Measurements from ENCODE around the gene MKNK2. TPM values are rescaled to one million over a fixed set of nuclear protein-coding genes. Genes with fewer than 3 reads are reported as not detected.

MKNK2 gene
- total and polyA plus RNA-seq, 2 of the 13 experiments (the other 11 are each of a cell fraction or from before 2014, with no cell fraction given) = 44.9 to 112 TPM

GRCh38 chr19:2018752-2019151 is 32.3 kb downstream of the MKNK2 start:
- no peak for ATAC-seq
- H3K9ac ChIP-seq (ENCODE audit: insufficient read depth, low read depth, low read length) = no peak overlapping the region
- peaks cover 2% of the 10 kb centered on the region for H3K79me2 ChIP-seq (ENCODE audit: insufficient read depth, low read length)
- no peaks in the 10 kb centered on the region for H3K9me3 ChIP-seq (ENCODE audit: low read length)
- no peaks in the 10 kb centered on the region for H4K20me1 ChIP-seq (ENCODE audit: insufficient read depth, low read length)
- TF ChIP-seq ZNF709 (CRISPR knock-in tag; IDR thresholded peaks at IDR 0.05) (no peak), GPBP1L1 (CRISPR knock-in tag; IDR thresholded peaks at IDR 0.05) (no peak), ZNF883 (CRISPR knock-in tag; IDR thresholded peaks at IDR 0.05; ENCODE audit: not compliant biosample characterization) (no peak), EED (CRISPR knock-in tag; IDR thresholded peaks at IDR 0.05) (no peak), IKZF4 (CRISPR knock-in tag; IDR thresholded peaks at IDR 0.05; ENCODE audit: borderline replicate concordance, low read depth, not compliant biosample characterization) (no peak), SRSF4 (IDR thresholded peaks at IDR 0.05; ENCODE audit: low read depth, low read length, poor library complexity, severe bottlenecking) (no peak), ZNF17 (CRISPR knock-in tag; IDR thresholded peaks at IDR 0.05) (no peak), IKZF1 (IDR thresholded peaks at IDR 0.05) (no peak), KDM5B (CRISPR knock-in tag; IDR thresholded peaks at IDR 0.05; ENCODE audit: borderline replicate concordance) (no peak), GTF3A (CRISPR knock-in tag; conservative IDR thresholded peaks at IDR 0.05) (no peak), REL (CRISPR knock-in tag; conservative IDR thresholded peaks at IDR 0.05) (no peak), ZFP36L2 (CRISPR knock-in tag; IDR thresholded peaks at IDR 0.05) (no peak), HNRNPL (IDR thresholded peaks at IDR 0.05; ENCODE audit: low read depth, low read length) (no peak), ATF7 (IDR thresholded peaks at IDR 0.05) (no peak), ATF7 (CRISPR knock-in tag; IDR thresholded peaks at IDR 0.05) (no peak)
- H3K4me2 ChIP-seq (ENCODE audit: low read depth, low read length) = no peak overlapping the region
- CTCF ChIA-PET (ENCODE audit: low intra/inter-chr PET ratio, low total read pairs) = interaction anchor here (2.0 kb wide), 1 partner anchor 51 kb away, joined by 25 read pairs; no protein-coding TSS in a partner anchor
- H3K4me3 ChIP-seq (replicated peaks in 1 of 3; ENCODE audit: insufficient read depth in 1 of 3, low read depth in 2 of 3, low read length in 3 of 3) = no peak overlapping the region
- no peak for DNase-seq (ENCODE audit: low spot score)
- H2AFZ ChIP-seq (ENCODE audit: low read length) = no peak overlapping the region
- H3K27ac ChIP-seq (ENCODE audit: extremely low read length, insufficient read depth, low read length) = no peak overlapping the region
- POLR2A ChIA-PET = interaction anchor here (0.7 to 1.0 kb wide), 2 partner anchors 40 to 49 kb away, joined by 3 to 5 read pairs; no protein-coding TSS in a partner anchor
- BruUV-seq (replicated peaks) = no TSS peak
- H3K4me1 ChIP-seq (ENCODE audit: insufficient read depth, low read length) = peaks cover 18% of the 10 kb centered on the region
- H3K27me3 ChIP-seq (ENCODE audit: control insufficient read depth in 1 of 2, insufficient read depth in 2 of 2, low read length in 2 of 2) = no peaks in the 10 kb centered on the region
- intact Hi-C loops (cut with micrococcal nuclease; ENCODE audit: unreplicated experiment) (loop anchor here (1.0 to 10.0 kb wide), 2 partner anchors 51 to 136 kb away; partner anchors contain the start of gene AP3D1), in situ Hi-C loops (cut with HindIII; ENCODE audit: extremely low pct_ligation_motif_present, low pct_unique_long_range_greater_than_20kb) (no loop called here)
- no peaks in the 10 kb centered on the region for H3K36me3 ChIP-seq (replicated peaks in 1 of 2; ENCODE audit: control insufficient read depth in 1 of 2, insufficient read depth in 2 of 2, low read length in 2 of 2)
- 67% methylated on average over 8 of the region's 13 CpGs for WGBS (ENCODE audit: low lambda C conversion rate)
- no peak for FAIRE-seq

All from HepG2 (cell line).